HCT116 (cell line): ENCODE measurements around the gene SNRNP70. TPM values are rescaled to one million over a fixed set of nuclear protein-coding genes. Genes with fewer than 3 reads are reported as not detected.

ENCODE experiments used
- ATAC-seq: fragments of 200-7000 bp; cut with Tn5 transposase; 2 replicates; pipeline ENCODE4 v1.9.1; 2020; ENCODE audit warnings: mild to moderate bottlenecking, moderate library complexity
- BruUV-seq: library from RNA; stranded (reverse); fragments of 400-500 nt; replicated peaks from 2 replicates; lab custom pipeline; 2021; lab: Mats Ljungman, UMichigan
- CTCF ChIA-PET: fragments of 300-600 bp; sonication (Branson Sonifier 250); formaldehyde crosslinking; loops from one replicate; lab custom pipeline; 2021; ENCODE audit warnings: antibody characterized with exemption; lab: Charles Lee
- POLR2A ChIA-PET: fragments of 300-600, 350-600 bp; sonication (Branson Sonifier 250); formaldehyde crosslinking; loops from one replicate; lab custom pipeline; 2021; ENCODE audit warnings: antibody characterized with exemption; lab: Charles Lee
- RAD21 ChIA-PET, 2 experiments: fragments of 300-600 bp; sonication (Branson Sonifier 250); formaldehyde crosslinking; loops; one replicate each; lab custom pipeline; 2023; ENCODE audit warnings: low total read pairs in 2 of 2; ENCODE audit not compliant: uncharacterized antibody in 2 of 2, unreplicated experiment in 2 of 2, low non-redundant PET in 1 of 2; lab: Charles Lee
- DNase-seq: peaks from one replicate; pipeline ENCODE4 v3.0.0-alpha.2; 2010; ENCODE audit warnings: low read depth, low spot score
- H2AFZ ChIP-seq: fragments of 200-600 bp; shearing (Covaris generic), sonication (generic); 2 replicates; pipeline ENCODE4 v1.6.1; 2017; ENCODE audit warnings: low read depth, mixed run types, mixed read lengths, antibody characterized with exemption, low read length; ENCODE audit not compliant: poor library complexity, severe bottlenecking
- H3K27ac ChIP-seq: 2 replicates; pipeline ENCODE4 v1.5.1; 2012; ENCODE audit warnings: low read depth, low read length
- H3K27me3 ChIP-seq: fragments of 200-600 bp; sonication (generic); 2 replicates; pipeline ENCODE4 v1.6.1; 2016; ENCODE audit warnings: mixed run types, low read length, mixed read lengths; ENCODE audit not compliant: insufficient read depth
- H3K36me3 ChIP-seq, 2 experiments: fragments of 200-500 bp in 1 of 2; fragments of 200-600 bp in 1 of 2; sonication (Bioruptor generic) in 1 of 2; sonication (generic) in 1 of 2; 2 replicates each; pipeline versions ENCODE4 v1.5.1 to v1.6.1; 2014 to 2016; ENCODE audit warnings: low read length in 2 of 2, inconsistent platforms in 1 of 2, mixed read lengths in 1 of 2, mixed run types in 1 of 2; ENCODE audit not compliant: insufficient read depth in 2 of 2, control insufficient read depth in 1 of 2
- H3K4me1 ChIP-seq, 2 experiments: fragments of 200-600 bp in 1 of 2; sonication (generic) in 1 of 2; 2 replicates each; pipeline versions ENCODE4 v1.5.1 to v1.6.1; 2012 to 2017; ENCODE audit warnings: low read length in 2 of 2, inconsistent platforms in 1 of 2, mild to moderate bottlenecking in 1 of 2, mixed read lengths in 1 of 2, mixed run types in 1 of 2, moderate library complexity in 1 of 2; ENCODE audit not compliant: insufficient read depth in 2 of 2, control insufficient read depth in 1 of 2
- H3K4me2 ChIP-seq: fragments of 200-600 bp; sonication (generic); 2 replicates; pipeline ENCODE4 v1.6.1; 2017; ENCODE audit warnings: mixed run types, low read length, mixed read lengths
- H3K4me3 ChIP-seq, 2 experiments: fragments of 200-600 bp in 1 of 2; sonication (generic) in 1 of 2; replicated peaks in 1 of 2; 2 replicates each; pipeline ENCODE4 v1.5.1; 2011 to 2016; ENCODE audit warnings: low read length in 2 of 2, control low read depth in 1 of 2, low read depth in 1 of 2, mild to moderate bottlenecking in 1 of 2, mixed read lengths in 1 of 2, mixed run types in 1 of 2
- H3K79me2 ChIP-seq: fragments of 200-600 bp; sonication (generic); 2 replicates; pipeline ENCODE4 v1.6.1; 2017; ENCODE audit warnings: mild to moderate bottlenecking, mixed run types, low read length, moderate library complexity, mixed read lengths; ENCODE audit not compliant: insufficient read depth
- H3K9ac ChIP-seq: fragments of 200-600 bp; sonication (generic); 2 replicates; pipeline ENCODE4 v1.6.1; 2016; ENCODE audit warnings: low read length, mixed read lengths
- H3K9me2 ChIP-seq: fragments of 200-600 bp; sonication (generic), shearing (Covaris generic); 2 replicates; pipeline ENCODE4 v1.6.1; 2017; ENCODE audit warnings: mixed run types, mild to moderate bottlenecking, moderate library complexity; ENCODE audit not compliant: insufficient read depth
- H3K9me3 ChIP-seq, 2 experiments: fragments of 200-500 bp in 1 of 2; fragments of 200-600 bp in 1 of 2; sonication (Bioruptor generic) in 1 of 2; sonication (generic) in 1 of 2; 2 replicates each; pipeline ENCODE4 v1.6.1; 2014 to 2017; ENCODE audit warnings: low read length in 2 of 2, mixed read lengths in 2 of 2, inconsistent platforms in 1 of 2, low read depth in 1 of 2, mild to moderate bottlenecking in 1 of 2, mixed run types in 1 of 2, moderate library complexity in 1 of 2; ENCODE audit not compliant: control insufficient read depth in 1 of 2, insufficient read depth in 1 of 2
- H4K20me1 ChIP-seq: fragments of 200-600 bp; sonication (generic), shearing (Covaris generic); 2 replicates; pipeline ENCODE4 v1.6.1; 2017; ENCODE audit warnings: mixed run types, mild to moderate bottlenecking, moderate library complexity; ENCODE audit not compliant: insufficient read depth
- CEBPB ChIP-seq: IDR thresholded peaks from 2 replicates; pipeline ENCODE4 v1.6.1; 2012; ENCODE audit warnings: low read depth
- EGR1 ChIP-seq: IDR thresholded peaks from 2 replicates; pipeline ENCODE4 v1.6.1; 2012; ENCODE audit warnings: low read depth
- ELF1 ChIP-seq: IDR thresholded peaks from 2 replicates; pipeline ENCODE4 v1.6.1; 2012; ENCODE audit warnings: low read depth, borderline replicate concordance
- EZH2phosphoT487 ChIP-seq: fragments of 200-600 bp; IDR thresholded peaks from 2 replicates; pipeline ENCODE4 v1.6.1; 2018; ENCODE audit warnings: antibody characterized with exemption, borderline replicate concordance
- POLR2A ChIP-seq: IDR thresholded peaks from 2 replicates; pipeline ENCODE4 v1.7.0; 2011; ENCODE audit warnings: borderline replicate concordance; ENCODE audit not compliant: insufficient read depth, insufficient read length; ENCODE audit errors: extremely low read depth
- POLR2AphosphoS5 ChIP-seq: IDR thresholded peaks from 2 replicates; pipeline ENCODE4 v1.6.1; 2011; ENCODE audit warnings: mild to moderate bottlenecking, low read depth, low read length, moderate library complexity
- RAD21 ChIP-seq: IDR thresholded peaks from 2 replicates; pipeline ENCODE4 v1.6.1; 2012; ENCODE audit warnings: low read depth, mild to moderate bottlenecking
- SIN3A ChIP-seq: IDR thresholded peaks from 2 replicates; pipeline ENCODE4 v1.6.1; 2012; ENCODE audit warnings: low read depth
- SP1 ChIP-seq: IDR thresholded peaks from 2 replicates; pipeline ENCODE4 v1.6.1; 2012; ENCODE audit warnings: low read depth
- SRF ChIP-seq: IDR thresholded peaks from 2 replicates; pipeline ENCODE4 v1.6.1; 2012; ENCODE audit warnings: low read depth
- TCF7L2 ChIP-seq: IDR thresholded peaks from 2 replicates; pipeline ENCODE4 v1.7.0; 2011; ENCODE audit warnings: borderline replicate concordance, inconsistent platforms; ENCODE audit not compliant: insufficient read depth, insufficient read length; ENCODE audit errors: extremely low read depth
- YY1 ChIP-seq: IDR thresholded peaks from 2 replicates; pipeline ENCODE4 v1.6.1; 2011; ENCODE audit warnings: low read length, low read depth, moderate library complexity, mild to moderate bottlenecking; ENCODE audit not compliant: insufficient replicate concordance; ENCODE audit errors: extremely low read depth
- ZBTB33 ChIP-seq: IDR thresholded peaks from 2 replicates; pipeline ENCODE4 v1.6.1; 2011; ENCODE audit warnings: mild to moderate bottlenecking, low read length, moderate library complexity; ENCODE audit not compliant: insufficient replicate concordance; ENCODE audit errors: extremely low read depth
- ZFX ChIP-seq: fragments of 450-650 bp; IDR thresholded peaks from 2 replicates; pipeline ENCODE4 v1.6.1; 2017
- intact Hi-C: fragments of 100-400 bp; cut with micrococcal nuclease; formaldehyde crosslinking; loops from 2 replicates; pipeline ENCODE4 v1.10.0; 2022
- total RNA-seq: library from RNA; stranded (reverse); gene quantifications from one replicate; pipeline ENCODE4 v1.2.1, GENCODE V29; 2021; ENCODE audit not compliant: unreplicated experiment
- TF ChIP-seq, protein P1 (sequence below), 3 experiments: fragments of 200-600 bp in 1 of 3; sonication (generic) in 1 of 3; IDR thresholded peaks in 2 of 3; conservative IDR thresholded peaks in 1 of 3; 2 replicates each; pipeline ENCODE4 v1.5.1; 2012 to 2017; ENCODE audit warnings: low read depth in 2 of 3, low read length in 2 of 3, antibody characterized with exemption in 1 of 3, borderline replicate concordance in 1 of 3, control low read depth in 1 of 3, mild to moderate bottlenecking in 1 of 3, mixed read lengths in 1 of 3, mixed run types in 1 of 3, moderate library complexity in 1 of 3; ENCODE audit not compliant: insufficient read depth in 1 of 3
- TF ChIP-seq, protein P2 (sequence below): IDR thresholded peaks from 2 replicates; pipeline ENCODE4 v1.6.1; 2012

The SNRNP70 gene
- total RNA-seq, 1 experiment from 2014 or later, result 236 TPM

GRCh38 chr19:49061445-49061844 lies 23.8 kb upstream of the SNRNP70 start:
- Histone ChIP-seq H3K4me2 (no peak overlapping the region), H3K4me1 (peaks cover 36 to 88% of the 10 kb centered on the region in 2 experiments), H3K27ac (no peak overlapping the region), H3K4me3 (no peak overlapping the region), H3K9me3 (no peaks in the 10 kb centered on the region), H3K9me2 (no peaks in the 10 kb centered on the region), H2AFZ (no peak overlapping the region), H3K36me3 (no peaks in the 10 kb centered on the region), H4K20me1 (no peaks in the 10 kb centered on the region), H3K79me2 (no peaks in the 10 kb centered on the region; the same call in 1 of the 2 replicates), H3K9ac (no peak overlapping the region), H3K27me3 (no peaks in the 10 kb centered on the region)
- intact Hi-C loops, result no loop called here
- ChIA-PET CTCF (interaction anchor here (1.5 kb wide), 1 partner anchor 13 kb away, joined by 6 read pairs; no protein-coding TSS in a partner anchor), POLR2A (no interaction called here), RAD21 (no interaction called here)
- no TSS peak for BruUV-seq
- ATAC-seq (no peak), DNase-seq (no peak)
- TF ChIP-seq POLR2AphosphoS5, result no peak
- TF ChIP-seq YY1, result no peak

- peak overlapping the region; percentile 69 for H3K27ac ChIP-seq
- no peak for TF ChIP-seq SP1
- no peak for TF ChIP-seq YY1
- TF ChIP-seq EGR1, result no peak
- no peak for TF ChIP-seq RAD21
- no peak for TF ChIP-seq TCF7L2
- no peak for TF ChIP-seq CEBPB
- no peak for TF ChIP-seq SRF
- TF ChIP-seq ELF1, result no peak
- TF ChIP-seq POLR2AphosphoS5, result no peak
- TF ChIP-seq POLR2A, result no peak
- TF ChIP-seq ZBTB33, result no peak
- TF ChIP-seq EZH2phosphoT487, result no peak
- TF ChIP-seq, protein P1, sequence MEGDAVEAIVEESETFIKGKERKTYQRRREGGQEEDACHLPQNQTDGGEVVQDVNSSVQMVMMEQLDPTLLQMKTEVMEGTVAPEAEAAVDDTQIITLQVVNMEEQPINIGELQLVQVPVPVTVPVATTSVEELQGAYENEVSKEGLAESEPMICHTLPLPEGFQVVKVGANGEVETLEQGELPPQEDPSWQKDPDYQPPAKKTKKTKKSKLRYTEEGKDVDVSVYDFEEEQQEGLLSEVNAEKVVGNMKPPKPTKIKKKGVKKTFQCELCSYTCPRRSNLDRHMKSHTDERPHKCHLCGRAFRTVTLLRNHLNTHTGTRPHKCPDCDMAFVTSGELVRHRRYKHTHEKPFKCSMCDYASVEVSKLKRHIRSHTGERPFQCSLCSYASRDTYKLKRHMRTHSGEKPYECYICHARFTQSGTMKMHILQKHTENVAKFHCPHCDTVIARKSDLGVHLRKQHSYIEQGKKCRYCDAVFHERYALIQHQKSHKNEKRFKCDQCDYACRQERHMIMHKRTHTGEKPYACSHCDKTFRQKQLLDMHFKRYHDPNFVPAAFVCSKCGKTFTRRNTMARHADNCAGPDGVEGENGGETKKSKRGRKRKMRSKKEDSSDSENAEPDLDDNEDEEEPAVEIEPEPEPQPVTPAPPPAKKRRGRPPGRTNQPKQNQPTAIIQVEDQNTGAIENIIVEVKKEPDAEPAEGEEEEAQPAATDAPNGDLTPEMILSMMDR (IDR thresholded peaks at IDR 0.05 in 2 of 3, conservative IDR thresholded peaks at IDR 0.05 in 1 of 3; ENCODE audit: borderline replicate concordance in 1 of 3, insufficient read depth in 1 of 3, low read depth in 2 of 3, low read length in 2 of 3), result no peak
- TF ChIP-seq ZFX, result no peak
- no peak for TF ChIP-seq SIN3A
- TF ChIP-seq, protein P2, sequence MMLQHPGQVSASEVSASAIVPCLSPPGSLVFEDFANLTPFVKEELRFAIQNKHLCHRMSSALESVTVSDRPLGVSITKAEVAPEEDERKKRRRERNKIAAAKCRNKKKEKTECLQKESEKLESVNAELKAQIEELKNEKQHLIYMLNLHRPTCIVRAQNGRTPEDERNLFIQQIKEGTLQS, result no peak
These were observed 21.1 kb upstream of the SNRNP70 start for GRCh38 chr19:49064029-49064629.

More at GRCh38 chr19:49064029-49064629, 21.1 kb upstream of the SNRNP70 start:
- H3K4me1 ChIP-seq, result peaks cover 35 to 76% of the 10 kb centered on the region in 2 experiments
- no peaks in the 10 kb centered on the region for H3K36me3 ChIP-seq
- RAD21 ChIA-PET, result interaction anchor here in 1 of 2 experiments (0.6 to 0.8 kb wide), 2 partner anchors 12 to 71 kb away, joined by 3 read pairs; partner anchors contain the start of genes GYS1 and RUVBL2
- intact Hi-C loops, result no loop called here
- peak; percentile 49 for ATAC-seq
- H3K4me3 ChIP-seq, result peak overlapping the region; percentile 42 to 56
- DNase-seq, result no peak
- H3K4me2 ChIP-seq, result peak overlapping the region; percentile 89
- H2AFZ ChIP-seq, result no peak overlapping the region
- no peaks in the 10 kb centered on the region for H4K20me1 ChIP-seq
- H3K9ac ChIP-seq, result peak overlapping the region; percentile 67
- no peaks in the 10 kb centered on the region for H3K79me2 ChIP-seq
- no peaks in the 10 kb centered on the region for H3K9me3 ChIP-seq
- no peaks in the 10 kb centered on the region for H3K27me3 ChIP-seq
- no peaks in the 10 kb centered on the region for H3K9me2 ChIP-seq
- POLR2A ChIA-PET, result no interaction called here
- CTCF ChIA-PET, result interaction anchor here (0.6 to 1.8 kb wide), 3 partner anchors 10 to 64 kb away, joined by 4 to 18 read pairs (median 4); no protein-coding TSS in a partner anchor
- no TSS peak for BruUV-seq
